Inferior parietal cortex (tissue), 1 donor: Measurements from ENCODE around the gene CELF6.
A peak's percentile ranks its signal among the peaks of the same experiment; 100 is the strongest.
"Not testable (repeated sequence)": the region's sequence is repeated elsewhere in the genome, so short reads cannot be mapped to it uniquely, and the experiment has no call there.

Experiments used
- DNase-seq: peaks from one replicate; pipeline ENCODE4 v3.0.0-alpha.2; 2016; ENCODE audit errors: extremely low spot score

The CELF6 gene

GRCh38 chr15:72315706-72316370 is 4.1 kb downstream of the CELF6 start:
- no peak for DNase-seq

- no peak for DNase-seq
Observed at GRCh38 chr15:72313881-72314280, 6.1 kb downstream of the CELF6 start.

GRCh38 chr15:72313448-72313840 is 6.5 kb downstream of the CELF6 start:
- DNase-seq, result no peak

- DNase-seq, result no peak
Observed at GRCh38 chr15:72312605-72313447, 7.1 kb downstream of the CELF6 start.

GRCh38 chr15:72307026-72307425 is 12.9 kb downstream of the CELF6 start:
- no peak for DNase-seq

- DNase-seq, result peak; percentile 64
Observed at GRCh38 chr15:72306211-72306785, 13.7 kb downstream of the CELF6 start.

- no peak for DNase-seq
Observed at GRCh38 chr15:72304596-72304995, 15.4 kb downstream of the CELF6 start.

- DNase-seq, result no peak
Observed at GRCh38 chr15:72302955-72303354, 17.0 kb downstream of the CELF6 start.

- DNase-seq, result no peak
Observed at GRCh38 chr15:72289597-72290325, 30.2 kb downstream of the CELF6 start.

GRCh38 chr15:72288796-72289596 is 31.0 kb downstream of the CELF6 start:
- no peak for DNase-seq

- no peak for DNase-seq
Observed at GRCh38 chr15:72285927-72286516, 33.9 kb downstream of the CELF6 start.

GRCh38 chr15:72285402-72285801 is 34.6 kb downstream of the CELF6 start:
- DNase-seq, result no peak

GRCh38 chr15:72284781-72285180 is 35.2 kb downstream of the CELF6 start:
- no peak for DNase-seq

- no peak for DNase-seq
Observed at GRCh38 chr15:72281713-72282112, 38.2 kb downstream of the CELF6 start.

GRCh38 chr15:72280751-72281150 is 39.2 kb downstream of the CELF6 start:
- no peak for DNase-seq

- DNase-seq, result no peak
Observed at GRCh38 chr15:72278737-72279136, 41.2 kb downstream of the CELF6 start.

GRCh38 chr15:72276326-72276700 is 43.6 kb downstream of the CELF6 start:
- DNase-seq, result no peak

GRCh38 chr15:72275635-72276325 is 44.2 kb downstream of the CELF6 start:
- DNase-seq, result not testable (repeated sequence)

- no peak for DNase-seq
Observed at GRCh38 chr15:72272997-72273352, 47.0 kb downstream of the CELF6 start.

GRCh38 chr15:72272213-72272996 is 47.6 kb downstream of the CELF6 start, which contains the start of gene PARP6:
PARP6 (minus strand) TSS chr15:72272554; CDS start chr15:72267477, 5,077 bp downstream.
- peak; percentile 96 for DNase-seq
